ENCODE data around the gene MERTK.

The MERTK gene

GRCh38 chr2:111970453-111970852 is 72.0 kb downstream of the MERTK start:
- Histone ChIP-seq H3K4me3 (ENCODE audit: low read length) (no peak overlapping the region), H3K27me3 (ENCODE audit: control insufficient read depth, insufficient read depth, low read length) (no peaks in the 10 kb centered on the region), H3K36me3 (ENCODE audit: control insufficient read depth, low read depth, low read length) (no peaks in the 10 kb centered on the region), H3K27ac (ENCODE audit: low read length) (no peak overlapping the region), H3K9me3 (ENCODE audit: control insufficient read depth, low read depth, low read length) (no peaks in the 10 kb centered on the region), H3K4me1 (ENCODE audit: control insufficient read depth, low read depth, low read length) (no peaks in the 10 kb centered on the region), H3K9ac (ENCODE audit: low read length) (no peak overlapping the region)

- H3K36me3 ChIP-seq (ENCODE audit: control insufficient read depth, low read depth, low read length), result no peaks in the 10 kb centered on the region
- H3K4me3 ChIP-seq (ENCODE audit: low read length), result no peak overlapping the region
- no peak overlapping the region for H3K9ac ChIP-seq (ENCODE audit: low read length)
- H3K27ac ChIP-seq (ENCODE audit: low read length), result no peak overlapping the region
- no peaks in the 10 kb centered on the region for H3K9me3 ChIP-seq (ENCODE audit: control insufficient read depth, low read depth, low read length)
- no peaks in the 10 kb centered on the region for H3K27me3 ChIP-seq (ENCODE audit: control insufficient read depth, insufficient read depth, low read length)
- H3K4me1 ChIP-seq (ENCODE audit: control insufficient read depth, low read depth, low read length), result no peaks in the 10 kb centered on the region
Measured at GRCh38 chr2:111972955-111973565, 74.7 kb downstream of the MERTK start.

GRCh38 chr2:111973701-111974100 is 75.3 kb downstream of the MERTK start:
- Histone ChIP-seq H3K27ac (ENCODE audit: low read length) (no peak overlapping the region), H3K4me3 (ENCODE audit: low read length) (no peak overlapping the region), H3K4me1 (ENCODE audit: control insufficient read depth, low read depth, low read length) (no peaks in the 10 kb centered on the region), H3K36me3 (ENCODE audit: control insufficient read depth, low read depth, low read length) (no peaks in the 10 kb centered on the region), H3K9ac (ENCODE audit: low read length) (no peak overlapping the region), H3K9me3 (ENCODE audit: control insufficient read depth, low read depth, low read length) (no peaks in the 10 kb centered on the region), H3K27me3 (ENCODE audit: control insufficient read depth, insufficient read depth, low read length) (no peaks in the 10 kb centered on the region)

GRCh38 chr2:111975053-111975552 is 76.7 kb downstream of the MERTK start:
- H3K36me3 ChIP-seq (ENCODE audit: control insufficient read depth, low read depth, low read length), result no peaks in the 10 kb centered on the region
- no peak overlapping the region for H3K9ac ChIP-seq (ENCODE audit: low read length)
- no peak overlapping the region for H3K4me3 ChIP-seq (ENCODE audit: low read length)
- H3K4me1 ChIP-seq (ENCODE audit: control insufficient read depth, low read depth, low read length), result no peaks in the 10 kb centered on the region
- H3K9me3 ChIP-seq (ENCODE audit: control insufficient read depth, low read depth, low read length), result no peaks in the 10 kb centered on the region
- no peaks in the 10 kb centered on the region for H3K27me3 ChIP-seq (ENCODE audit: control insufficient read depth, insufficient read depth, low read length)
- H3K27ac ChIP-seq (ENCODE audit: low read length), result no peak overlapping the region

- H3K27me3 ChIP-seq (ENCODE audit: control insufficient read depth, insufficient read depth, low read length), result no peaks in the 10 kb centered on the region
- no peak overlapping the region for H3K27ac ChIP-seq (ENCODE audit: low read length)
- no peaks in the 10 kb centered on the region for H3K9me3 ChIP-seq (ENCODE audit: control insufficient read depth, low read depth, low read length)
- H3K36me3 ChIP-seq (ENCODE audit: control insufficient read depth, low read depth, low read length), result no peaks in the 10 kb centered on the region
- no peak overlapping the region for H3K4me3 ChIP-seq (ENCODE audit: low read length)
- no peaks in the 10 kb centered on the region for H3K4me1 ChIP-seq (ENCODE audit: control insufficient read depth, low read depth, low read length)
- no peak overlapping the region for H3K9ac ChIP-seq (ENCODE audit: low read length)
Measured at GRCh38 chr2:111975819-111976218, 77.4 kb downstream of the MERTK start.

DNA sequence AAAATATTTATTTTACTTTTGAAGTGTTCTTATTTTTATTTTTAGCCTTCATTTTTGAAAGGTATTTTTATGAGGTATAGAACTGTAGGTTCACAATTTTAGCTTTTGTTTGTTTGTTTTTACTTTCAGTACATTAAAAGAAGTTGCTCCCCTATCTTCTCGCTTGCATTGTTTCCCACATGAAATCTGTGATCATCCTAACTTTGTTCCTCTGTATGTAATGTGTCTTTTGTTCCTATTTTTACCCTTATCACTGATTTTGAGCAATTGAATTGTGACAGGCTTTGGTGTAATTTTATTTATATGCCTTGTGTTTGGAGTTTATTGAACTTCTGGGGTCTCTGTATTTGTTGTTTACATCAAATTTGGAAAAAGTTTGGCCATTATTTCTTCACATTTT is 78.8 kb downstream of the MERTK start:
- Histone ChIP-seq H3K27me3 (ENCODE audit: control insufficient read depth, insufficient read depth, low read length) (no peaks in the 10 kb centered on the region), H3K9ac (ENCODE audit: low read length) (no peak overlapping the region), H3K4me1 (ENCODE audit: control insufficient read depth, low read depth, low read length) (no peaks in the 10 kb centered on the region), H3K36me3 (ENCODE audit: control insufficient read depth, low read depth, low read length) (no peaks in the 10 kb centered on the region), H3K9me3 (ENCODE audit: control insufficient read depth, low read depth, low read length) (no peaks in the 10 kb centered on the region), H3K27ac (ENCODE audit: low read length) (no peak overlapping the region), H3K4me3 (ENCODE audit: low read length) (no peak overlapping the region)

GRCh38 chr2:111978452-111979170 is 80.2 kb downstream of the MERTK start:
- no peak overlapping the region for H3K9ac ChIP-seq (ENCODE audit: low read length)
- H3K9me3 ChIP-seq (ENCODE audit: control insufficient read depth, low read depth, low read length), result no peaks in the 10 kb centered on the region
- H3K27me3 ChIP-seq (ENCODE audit: control insufficient read depth, insufficient read depth, low read length), result no peaks in the 10 kb centered on the region
- H3K36me3 ChIP-seq (ENCODE audit: control insufficient read depth, low read depth, low read length), result peaks cover 7% of the 10 kb centered on the region
- no peak overlapping the region for H3K27ac ChIP-seq (ENCODE audit: low read length)
- H3K4me1 ChIP-seq (ENCODE audit: control insufficient read depth, low read depth, low read length), result no peaks in the 10 kb centered on the region
- no peak overlapping the region for H3K4me3 ChIP-seq (ENCODE audit: low read length)

- Histone ChIP-seq H3K36me3 (ENCODE audit: control insufficient read depth, low read depth, low read length) (peaks cover 7% of the 10 kb centered on the region), H3K9me3 (ENCODE audit: control insufficient read depth, low read depth, low read length) (no peaks in the 10 kb centered on the region), H3K9ac (ENCODE audit: low read length) (no peak overlapping the region), H3K27me3 (ENCODE audit: control insufficient read depth, insufficient read depth, low read length) (no peaks in the 10 kb centered on the region), H3K27ac (ENCODE audit: low read length) (no peak overlapping the region), H3K4me1 (ENCODE audit: control insufficient read depth, low read depth, low read length) (no peaks in the 10 kb centered on the region), H3K4me3 (ENCODE audit: low read length) (no peak overlapping the region)
Measured at GRCh38 chr2:111981666-111982065, 83.3 kb downstream of the MERTK start.

GRCh38 chr2:111982822-111983221 is 84.4 kb downstream of the MERTK start:
- Histone ChIP-seq H3K9me3 (ENCODE audit: control insufficient read depth, low read depth, low read length) (no peaks in the 10 kb centered on the region), H3K4me1 (ENCODE audit: control insufficient read depth, low read depth, low read length) (no peaks in the 10 kb centered on the region), H3K27me3 (ENCODE audit: control insufficient read depth, insufficient read depth, low read length) (no peaks in the 10 kb centered on the region), H3K27ac (ENCODE audit: low read length) (no peak overlapping the region), H3K36me3 (ENCODE audit: control insufficient read depth, low read depth, low read length) (peaks cover 7% of the 10 kb centered on the region), H3K9ac (ENCODE audit: low read length) (no peak overlapping the region), H3K4me3 (ENCODE audit: low read length) (no peak overlapping the region)

DNA sequence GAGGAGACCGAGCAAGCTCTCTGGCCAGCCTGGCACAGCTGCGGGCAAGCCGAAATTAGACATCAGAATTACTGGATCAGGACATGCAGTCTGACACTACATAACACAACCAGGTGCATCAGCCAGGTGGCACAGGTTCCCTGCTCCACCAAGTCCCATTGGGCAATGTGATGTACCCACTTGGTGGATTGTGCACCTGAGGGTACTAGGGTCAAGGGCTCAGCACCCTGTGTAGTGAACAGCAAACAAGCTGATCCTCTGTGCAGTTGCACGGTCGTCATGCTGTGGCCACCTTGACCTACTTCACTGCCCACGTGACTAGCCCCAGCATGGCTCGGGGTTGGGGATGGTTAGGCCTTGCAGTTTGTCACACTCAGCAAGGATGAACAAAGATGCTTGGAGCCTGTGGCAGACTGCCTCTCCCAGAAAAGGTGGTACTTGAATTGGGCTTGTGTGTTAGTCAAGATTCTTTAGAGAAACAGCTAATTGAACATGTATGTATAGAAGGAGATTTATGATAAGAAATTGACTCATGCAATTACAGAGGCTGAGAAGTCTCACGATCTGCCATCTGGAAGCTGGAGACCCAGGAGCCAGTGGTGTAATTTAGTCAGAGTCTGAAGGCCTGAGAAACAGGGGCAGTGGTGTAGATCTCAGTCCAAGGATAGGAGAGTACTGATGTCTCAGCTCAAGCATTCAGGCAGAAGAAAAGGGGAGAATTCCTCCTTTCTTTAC is 85.2 kb downstream of the MERTK start:
- Histone ChIP-seq H3K9me3 (ENCODE audit: control insufficient read depth, low read depth, low read length) (no peaks in the 10 kb centered on the region), H3K4me3 (ENCODE audit: low read length) (no peak overlapping the region), H3K9ac (ENCODE audit: low read length) (no peak overlapping the region), H3K4me1 (ENCODE audit: control insufficient read depth, low read depth, low read length) (no peaks in the 10 kb centered on the region), H3K27ac (ENCODE audit: low read length) (no peak overlapping the region), H3K36me3 (ENCODE audit: control insufficient read depth, low read depth, low read length) (peaks cover 7% of the 10 kb centered on the region), H3K27me3 (ENCODE audit: control insufficient read depth, insufficient read depth, low read length) (no peaks in the 10 kb centered on the region)

DNA sequence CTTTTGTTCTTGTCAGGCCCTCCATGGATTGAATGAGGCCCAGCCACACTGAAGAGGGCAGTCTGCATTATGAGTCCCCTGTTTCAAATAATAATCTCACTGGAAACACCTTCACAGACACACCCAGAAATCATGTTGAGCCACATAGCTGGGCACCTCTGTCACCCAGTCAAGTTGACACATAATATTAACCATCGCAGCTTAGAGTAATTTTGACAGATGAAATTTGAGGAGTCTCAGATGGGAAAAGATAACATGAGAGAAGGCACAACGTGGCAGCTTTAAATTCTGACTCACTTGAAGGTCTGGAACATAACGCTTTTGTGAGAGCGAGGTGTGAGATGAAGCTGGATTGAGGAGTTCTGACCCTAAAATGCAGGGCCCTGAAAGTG is 85.8 kb downstream of the MERTK start:
- Histone ChIP-seq H3K36me3 (ENCODE audit: control insufficient read depth, low read depth, low read length) (peaks cover 7% of the 10 kb centered on the region), H3K27ac (ENCODE audit: low read length) (no peak overlapping the region), H3K4me3 (ENCODE audit: low read length) (no peak overlapping the region), H3K27me3 (ENCODE audit: control insufficient read depth, insufficient read depth, low read length) (no peaks in the 10 kb centered on the region), H3K9me3 (ENCODE audit: control insufficient read depth, low read depth, low read length) (no peaks in the 10 kb centered on the region), H3K4me1 (ENCODE audit: control insufficient read depth, low read depth, low read length) (no peaks in the 10 kb centered on the region), H3K9ac (ENCODE audit: low read length) (no peak overlapping the region)
